ENCODE data around the gene PARM1.
A peak's percentile ranks its signal among the peaks of the same experiment; 100 is the strongest.

Gene PARM1

GRCh38 chr4:75036046-75036830 lies 103.3 kb downstream of the PARM1 start:
- peak; percentile 27 to 64 (median 52) for DNase-seq

- DNase-seq, result peak in 1 of 3 donors; percentile 18
Measured at GRCh38 chr4:75037252-75037651, 104.3 kb downstream of the PARM1 start.

GRCh38 chr4:75038376-75038775 lies 105.5 kb downstream of the PARM1 start:
- no peak for DNase-seq

GRCh38 chr4:75040703-75041102 lies 107.8 kb downstream of the PARM1 start:
- DNase-seq, result no peak

- DNase-seq, result no peak
Measured at GRCh38 chr4:75042601-75043208, 109.8 kb downstream of the PARM1 start.

DNA sequence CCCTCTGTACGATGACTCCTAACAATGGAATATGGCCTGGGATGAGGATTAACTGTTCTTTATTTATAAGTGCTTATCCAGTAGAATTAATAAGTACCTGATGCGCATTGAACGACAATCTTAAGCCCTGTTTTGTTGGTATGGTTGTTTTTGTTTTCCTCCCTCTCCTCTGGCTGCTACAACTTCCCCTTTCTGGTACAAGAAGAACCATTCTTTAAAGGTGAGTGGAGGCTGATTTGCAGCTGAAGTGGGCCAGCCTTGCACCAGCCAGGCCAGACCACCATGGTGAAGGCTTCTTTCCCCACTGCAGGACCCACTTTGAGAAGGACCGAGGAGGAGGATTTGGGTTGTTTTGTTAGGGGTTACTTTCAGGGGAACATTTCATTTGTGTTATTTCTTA lies 113.3 kb downstream of the PARM1 start:
- no peak for DNase-seq

- no peak for DNase-seq
Measured at GRCh38 chr4:75046641-75047040, 113.7 kb downstream of the PARM1 start.

DNA sequence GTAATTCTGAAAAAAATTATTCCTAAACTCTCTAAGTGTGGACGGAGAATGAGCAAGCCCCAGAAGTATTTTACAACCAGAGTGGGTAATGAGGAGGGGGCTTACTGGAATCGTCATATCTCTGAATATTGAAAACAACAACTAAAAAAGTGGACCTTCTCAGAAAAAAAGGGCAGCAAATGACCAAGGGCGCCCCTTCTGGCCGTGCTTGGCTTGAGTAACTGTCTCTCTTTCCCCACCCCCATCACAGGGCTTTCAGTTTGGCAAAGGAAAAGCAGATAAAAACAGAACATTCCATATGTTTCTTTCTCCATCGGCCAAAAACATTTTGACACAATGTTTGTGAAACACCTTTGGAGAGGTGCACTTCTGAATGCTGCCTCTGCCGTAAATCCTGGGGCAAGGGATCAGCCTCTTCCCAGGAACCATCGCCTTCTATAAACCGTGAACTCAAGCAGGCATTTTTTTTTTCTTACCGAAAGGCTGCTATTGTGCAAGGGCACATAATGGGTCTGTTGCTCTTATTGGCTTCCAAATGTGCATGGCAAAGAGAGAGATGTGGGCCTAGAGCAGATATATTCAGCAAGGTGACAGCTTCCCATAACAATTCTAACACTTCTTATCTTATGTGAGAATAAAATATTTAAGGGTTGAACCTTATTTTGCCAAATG lies 115.4 kb downstream of the PARM1 start:
- DNase-seq, result no peak

GRCh38 chr4:75051431-75051830 lies 118.5 kb downstream of the PARM1 start:
- no peak for DNase-seq

DNA sequence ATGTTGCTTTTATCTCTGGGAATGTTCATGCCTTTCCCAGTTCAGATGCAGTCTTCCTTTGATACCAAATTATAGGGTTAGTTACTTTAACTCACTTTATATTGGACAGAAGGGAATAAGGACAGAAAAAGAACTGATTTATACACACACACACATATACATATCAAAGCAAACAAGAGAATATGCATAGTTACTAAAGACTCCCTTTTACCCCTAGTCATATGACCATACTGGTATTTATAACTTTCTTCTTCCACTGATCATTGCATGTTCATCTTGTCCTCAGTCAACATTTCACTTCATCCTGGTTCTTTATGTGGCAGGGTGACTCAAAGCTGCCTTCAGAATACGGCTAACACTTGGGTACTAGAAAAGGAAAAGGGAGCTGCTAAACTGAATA lies 120.4 kb downstream of the PARM1 start:
- no peak for DNase-seq

DNA sequence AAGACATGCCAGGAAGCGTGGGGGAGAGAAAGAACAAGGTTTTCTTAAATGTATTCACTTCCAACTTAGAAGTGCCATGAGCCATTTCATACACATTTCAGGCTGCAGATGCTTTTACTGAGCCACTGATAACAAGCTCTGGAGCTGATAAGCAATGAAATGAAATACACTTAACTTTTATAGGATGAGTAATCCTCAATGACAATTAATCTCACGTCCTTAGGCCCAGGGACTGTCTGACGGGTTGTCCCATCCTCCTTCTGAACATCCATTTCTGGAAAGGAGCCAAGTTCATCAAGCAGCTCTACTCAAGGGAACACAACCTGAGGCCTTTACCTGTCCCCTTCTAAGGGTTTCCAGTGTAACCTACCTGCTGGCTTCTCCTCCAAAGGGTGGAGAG lies 121.2 kb downstream of the PARM1 start:
- DNase-seq, result no peak

- no peak for DNase-seq
Measured at GRCh38 chr4:75056277-75056676, 123.4 kb downstream of the PARM1 start.

- no peak for DNase-seq
Measured at GRCh38 chr4:75057369-75057768, 124.5 kb downstream of the PARM1 start.

GRCh38 chr4:75058486-75058885 lies 125.6 kb downstream of the PARM1 start:
- DNase-seq, result no peak

- no peak for DNase-seq
Measured at GRCh38 chr4:75063433-75063832, 130.5 kb downstream of the PARM1 start.

DNA sequence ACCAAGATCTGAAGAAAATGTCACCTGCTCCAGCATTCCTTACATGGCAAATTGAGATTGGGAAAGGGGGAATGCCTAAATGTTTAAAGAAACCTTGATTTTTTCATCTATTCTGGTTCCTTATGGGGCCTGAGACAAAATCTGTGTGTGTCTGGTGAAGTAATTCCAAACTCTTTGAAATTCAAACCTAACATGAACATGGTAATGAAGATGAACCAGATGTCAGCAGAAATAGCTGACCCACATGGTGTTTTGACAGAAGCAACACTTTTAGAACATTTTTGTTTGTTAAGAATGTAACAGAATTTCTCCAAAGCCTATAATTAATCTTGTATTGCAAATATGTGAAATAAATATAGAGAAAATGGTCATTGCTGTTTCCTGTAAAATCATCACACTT lies 133.0 kb downstream of the PARM1 start:
- no peak for DNase-seq

DNA sequence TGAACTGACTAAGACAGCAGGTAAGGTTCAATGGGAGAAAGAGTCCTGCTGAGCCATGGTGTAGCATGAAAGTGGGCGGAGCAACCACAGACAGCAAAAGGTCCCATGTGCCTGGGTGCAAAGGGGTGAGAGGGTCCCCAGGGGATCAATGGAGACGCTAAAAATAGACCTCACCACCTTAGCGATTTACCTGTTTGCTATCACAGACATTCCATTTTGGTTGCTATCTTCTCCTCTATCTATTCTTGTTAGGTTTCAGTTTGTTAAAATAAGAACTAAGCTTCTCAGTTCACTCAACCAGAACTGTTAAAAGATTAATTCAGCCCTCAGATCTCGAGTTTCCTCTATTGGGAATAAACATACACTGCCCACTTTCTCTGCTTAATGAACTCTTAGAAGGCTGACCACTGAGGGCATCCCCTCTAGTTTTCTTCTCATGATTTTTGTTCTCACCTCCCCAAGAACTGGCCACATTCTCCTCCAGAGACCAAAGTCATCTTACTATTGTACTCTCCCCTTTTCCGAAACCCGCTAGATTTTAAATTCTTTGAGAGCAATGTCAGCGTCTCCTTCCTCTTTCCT lies 136.7 kb downstream of the PARM1 start:
- DNase-seq, result no peak

DNA sequence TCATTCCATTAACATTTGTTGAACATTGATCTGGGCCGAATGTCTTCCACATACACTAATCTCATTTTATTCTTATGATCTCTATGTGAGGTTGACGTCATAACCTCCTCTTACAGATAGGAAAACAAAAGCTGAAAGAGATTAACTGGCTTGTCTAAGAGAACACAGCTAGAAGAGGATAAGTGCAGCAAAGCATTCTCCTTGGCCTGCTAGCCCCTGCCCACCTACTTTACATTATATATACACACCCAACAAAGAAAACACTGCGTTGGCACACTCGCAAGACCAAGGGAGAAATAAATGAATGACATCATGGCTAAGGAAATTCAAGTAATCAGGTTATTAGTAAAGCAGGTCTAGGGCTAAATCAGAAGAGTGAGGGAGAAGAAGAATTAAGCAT lies 138.4 kb downstream of the PARM1 start:
- no peak for DNase-seq

GRCh38 chr4:75080888-75081287 lies 148.0 kb downstream of the PARM1 start:
- DNase-seq, result no peak

DNA sequence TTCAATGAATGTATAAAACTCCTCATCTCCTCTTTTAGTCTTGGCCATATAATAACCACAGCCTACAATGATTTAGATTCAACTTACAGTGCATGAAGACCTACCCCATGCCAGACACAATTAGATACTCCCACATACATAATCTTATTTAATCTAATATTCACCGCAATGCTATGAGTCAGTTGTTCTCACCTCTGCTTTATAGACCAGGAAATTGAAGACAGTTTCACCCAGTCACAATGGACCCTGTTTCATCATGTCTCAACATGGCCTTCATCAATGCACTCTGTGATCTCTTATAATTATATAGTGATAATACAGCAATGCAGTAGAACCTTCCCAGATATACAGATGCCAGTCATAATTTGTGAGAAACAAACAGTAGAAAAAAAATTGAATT lies 148.6 kb downstream of the PARM1 start:
- DNase-seq, result no peak

DNA sequence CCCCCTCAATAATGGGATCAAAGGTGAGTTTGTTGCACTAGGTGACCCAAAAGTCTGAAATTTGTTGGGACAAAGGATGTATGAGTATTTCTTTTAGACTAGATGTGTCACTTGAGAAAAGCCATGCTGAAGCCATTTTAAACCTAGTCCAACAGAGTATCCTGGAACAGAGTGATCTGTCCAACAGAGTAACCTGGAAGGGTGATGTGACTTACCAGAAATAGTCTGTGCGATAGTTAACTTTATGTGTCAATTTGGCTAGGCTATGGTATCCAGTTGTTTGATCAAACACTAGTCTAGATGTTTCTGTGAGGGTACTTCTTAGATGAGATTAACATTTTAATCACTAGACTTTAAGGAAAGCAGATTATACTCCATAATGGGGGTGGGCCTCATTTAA lies 154.5 kb downstream of the PARM1 start:
- no peak for DNase-seq

DNA sequence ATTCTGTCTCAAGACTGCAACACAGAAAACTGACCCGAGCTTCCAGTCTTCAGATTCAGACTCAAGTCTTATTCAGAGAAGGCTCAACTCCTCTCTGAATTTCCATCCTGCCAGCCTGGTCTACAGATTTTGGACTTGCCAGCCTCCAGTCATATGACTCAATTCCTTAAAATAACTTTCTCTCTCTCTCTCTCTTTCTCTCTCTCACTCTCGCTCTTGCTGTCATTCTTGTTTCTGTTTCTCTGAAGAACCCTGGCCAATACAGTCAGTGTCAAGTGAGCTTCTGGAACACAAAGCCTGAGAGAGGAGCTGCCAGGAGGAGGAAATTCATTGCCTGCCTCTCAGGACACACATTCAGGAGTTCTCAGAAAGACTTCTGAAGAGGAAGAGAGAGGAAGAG lies 154.9 kb downstream of the PARM1 start:
- no peak for DNase-seq

GRCh38 chr4:75089206-75089605 lies 156.3 kb downstream of the PARM1 start:
- DNase-seq, result no peak

DNA sequence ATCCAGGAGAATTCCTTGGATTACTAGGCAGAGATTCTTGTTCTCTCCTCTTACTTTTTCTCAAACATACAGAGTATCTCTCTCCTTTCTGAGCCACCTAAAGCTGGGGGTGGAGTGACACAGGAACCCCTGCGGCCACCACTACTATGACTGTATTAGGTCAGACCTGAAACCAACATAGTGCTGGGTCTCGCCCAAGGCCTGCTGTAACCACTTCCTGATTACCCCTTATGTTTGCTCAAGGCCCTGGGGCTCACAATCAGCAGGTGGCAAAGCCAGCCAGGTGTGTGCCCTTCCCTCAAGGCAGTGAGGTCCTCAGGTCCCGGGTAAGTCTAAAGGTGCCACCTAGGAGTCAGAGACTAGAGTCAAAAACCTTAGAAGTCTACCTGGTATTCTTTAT lies 166.4 kb downstream of the PARM1 start:
- no peak for DNase-seq

Data from suppressor macrophage treated with lipopolysaccharide for 1 hour (primary cell).